ENCODE measurements around the gene PLEKHM1. TPM values are rescaled to one million over a fixed set of nuclear protein-coding genes. Genes with fewer than 3 reads are reported as not detected.

PLEKHM1 gene
- total RNA-seq, 4 donors from 2014 or later: 44.0 to 68.9 (median 53.2) TPM

DNA sequence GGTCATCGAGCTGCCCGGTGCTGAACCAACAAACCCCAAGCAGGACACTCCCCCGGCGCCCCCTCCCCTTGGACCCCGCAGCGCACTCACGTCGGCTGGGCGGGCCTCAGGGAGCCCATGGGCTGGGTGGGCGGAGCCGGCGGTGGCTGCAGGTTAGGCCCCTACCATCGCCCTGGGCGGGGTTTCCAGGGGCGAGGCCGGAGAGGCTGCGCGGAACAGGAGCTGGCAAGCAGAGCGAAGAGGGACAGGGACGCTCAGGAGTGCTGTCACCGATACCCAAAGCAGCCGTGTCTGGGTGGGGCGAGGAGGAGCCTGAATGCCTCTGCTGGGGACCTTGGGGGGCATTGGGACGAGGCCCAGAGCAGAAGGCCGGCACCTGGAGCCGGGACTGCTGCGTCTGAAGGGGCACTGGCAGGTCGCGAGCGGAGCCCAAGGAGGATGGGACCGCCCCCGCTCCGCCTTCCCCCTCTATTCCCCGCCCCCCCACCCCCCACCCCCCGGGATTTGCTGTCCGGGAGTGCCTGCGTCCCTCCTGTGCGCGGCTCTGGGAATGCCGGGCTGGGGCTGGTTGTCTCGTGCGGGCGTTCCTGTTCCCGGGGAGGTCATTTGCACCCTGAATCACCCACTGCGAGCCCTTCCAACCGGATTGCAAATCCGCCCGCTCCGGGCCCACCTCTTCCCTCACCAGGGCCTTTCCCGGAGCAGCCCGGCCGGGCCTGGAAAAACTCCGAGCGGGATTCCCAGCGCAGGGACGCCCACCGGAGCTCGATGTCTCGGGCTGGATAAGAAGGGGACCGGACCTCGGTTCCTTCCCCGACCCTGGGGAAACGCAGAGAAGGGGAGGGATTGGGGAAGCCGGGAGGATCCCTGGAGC lies 58.8 kb downstream of the PLEKHM1 start:
- no peak for TF ChIP-seq CTCF (IDR thresholded peaks at IDR 0.05)
- ATAC-seq (ENCODE audit: low FRiP score): peak; percentile 37
- no peak for DNase-seq (ENCODE audit: low spot score)

DNA sequence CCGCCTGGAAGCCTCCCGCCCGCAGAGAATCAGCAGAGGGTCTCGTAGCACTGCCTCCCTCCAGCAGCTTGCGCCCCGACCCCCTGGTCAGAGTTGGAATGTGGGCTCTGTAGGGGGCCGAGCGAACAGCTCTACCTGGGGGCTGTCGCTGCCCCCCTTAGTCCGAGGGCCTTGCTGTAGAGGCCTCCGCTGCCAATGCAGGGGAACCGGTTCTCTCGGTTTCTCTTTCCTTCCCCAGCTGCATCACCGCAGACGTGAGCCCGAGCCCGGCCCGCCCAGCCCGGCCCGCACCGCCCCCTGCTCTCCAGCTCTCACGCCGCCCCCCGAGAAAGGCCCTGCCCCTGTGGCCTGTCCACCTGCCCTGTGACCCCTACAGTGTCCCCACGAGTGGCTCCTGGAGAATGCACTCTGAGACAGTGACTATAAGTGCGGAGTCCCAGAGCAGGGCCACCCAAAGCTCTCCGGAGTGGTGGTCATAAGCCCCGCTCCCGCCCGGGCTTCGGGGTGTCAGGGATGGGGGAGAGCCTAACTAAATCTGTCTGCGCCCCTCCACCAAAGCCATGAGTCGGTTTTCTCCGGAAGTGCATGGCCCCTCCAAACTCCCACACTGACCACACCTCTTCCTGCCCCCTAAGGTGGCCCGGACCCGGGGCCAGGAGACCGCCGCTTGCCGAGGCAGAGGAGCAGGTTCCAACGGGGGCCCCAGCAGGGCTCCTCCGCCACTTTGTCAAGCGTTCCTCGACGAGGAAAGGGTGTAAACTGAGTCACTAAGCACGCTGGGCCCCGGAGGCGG lies 59.6 kb downstream of the PLEKHM1 start:
- DNase-seq (ENCODE audit: low spot score) (no peak), ATAC-seq (ENCODE audit: low FRiP score) (peak; percentile 17)
- no peak for TF ChIP-seq CTCF (IDR thresholded peaks at IDR 0.05)

GRCh38 chr17:45430006-45430737 lies 60.3 kb downstream of the PLEKHM1 start:
- no peak for ATAC-seq (ENCODE audit: low FRiP score)
- no peak for TF ChIP-seq CTCF (IDR thresholded peaks at IDR 0.05)
- DNase-seq (ENCODE audit: low spot score): no peak

DNA sequence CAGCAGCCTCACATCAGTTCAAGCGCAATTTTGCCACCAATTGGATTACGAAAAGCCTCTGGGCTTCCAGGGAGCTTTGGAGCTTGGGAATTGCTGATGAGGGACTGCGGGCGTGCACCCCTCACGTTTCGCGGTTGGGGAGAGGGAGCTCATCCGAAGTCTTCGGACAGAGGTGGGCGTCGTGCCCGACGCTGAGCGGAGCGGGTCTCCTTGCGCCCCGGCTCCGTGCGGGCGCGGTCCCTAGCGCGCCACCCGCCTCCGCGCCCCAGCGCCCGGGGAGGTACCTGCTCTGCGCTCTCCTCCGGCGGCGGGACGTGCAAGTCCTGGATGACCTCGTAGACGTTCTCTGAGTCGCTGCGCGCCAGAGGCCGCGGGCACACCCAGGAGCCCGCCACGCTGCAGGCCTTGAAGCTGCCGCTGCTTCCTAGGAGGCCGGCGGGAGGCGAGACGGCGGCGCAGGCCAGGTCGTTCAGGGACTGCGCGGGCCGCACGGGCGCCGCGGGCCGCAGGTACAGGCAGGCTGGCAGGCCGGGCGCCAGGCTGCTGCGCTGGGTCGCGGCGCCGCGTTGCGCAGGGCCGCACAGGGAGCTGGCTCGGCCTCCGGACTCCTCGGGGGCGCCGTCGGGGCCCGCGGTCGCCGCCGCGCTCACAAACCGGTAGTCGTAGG lies 61.0 kb downstream of the PLEKHM1 start:
- ATAC-seq (ENCODE audit: low FRiP score) (no peak), DNase-seq (ENCODE audit: low spot score) (no peak)
- TF ChIP-seq CTCF (IDR thresholded peaks at IDR 0.05): no peak

GRCh38 chr17:45428931-45429338 lies 61.6 kb downstream of the PLEKHM1 start:
- no peak for TF ChIP-seq CTCF (IDR thresholded peaks at IDR 0.05)
- DNase-seq (ENCODE audit: low spot score): no peak
- ATAC-seq (ENCODE audit: low FRiP score): no peak

GRCh38 chr17:45428050-45428617 lies 62.4 kb downstream of the PLEKHM1 start:
- peak in 2 of 3 donors; percentile 75 to 90 for TF ChIP-seq CTCF (IDR thresholded peaks at IDR 0.05)
- DNase-seq (ENCODE audit: low spot score) (no peak), ATAC-seq (ENCODE audit: low FRiP score) (peak; percentile 42)

All from omental fat pad (tissue), 4 donors.